Renal pelvis (tissue), 4 donors: Measurements from ENCODE around the gene DNAJB2. TPM values are rescaled to one million over a fixed set of nuclear protein-coding genes. Genes with fewer than 3 reads are reported as not detected.
A peak's percentile ranks its signal among the peaks of the same experiment; 100 is the strongest.
"Not testable (repeated sequence)": the region's sequence is repeated elsewhere in the genome, so short reads cannot be mapped to it uniquely, and the experiment has no call there.

Experiments
- DNase-seq: peaks from one replicate; pipeline ENCODE4 v3.0.0-alpha.2; 2013
- polyA plus RNA-seq, 3 donors: library from polyadenylated mRNA; unstranded; fragments of 120-200 nt; gene quantifications; one replicate each; pipeline ENCODE4 v1.2.1, GENCODE V29; 2013; ENCODE audit not compliant: insufficient read length in 3 of 3

The DNAJB2 gene
- polyA plus RNA-seq, 3 donors = 75.7 to 85.1 (median 79.1) TPM

- no peak for DNase-seq
These were observed 26.0 kb upstream of the DNAJB2 start, which contains the start of gene TUBA4B for GRCh38 chr2:219252900-219253752. Gene TUBA4B (plus strand): TSS chr2:219253243. CDS start chr2:219253408, 165 bp downstream.

GRCh38 chr2:219253753-219254589 is 25.2 kb upstream of the DNAJB2 start, which contains the start of gene TUBA4A:
Gene TUBA4A (minus strand): TSS chr2:219253918. CDS start chr2:219253858, 60 bp downstream.
- no peak for DNase-seq

- no peak for DNase-seq
These were observed 24.5 kb upstream of the DNAJB2 start for GRCh38 chr2:219254590-219255201.

- DNase-seq = not testable (repeated sequence)
These were observed 20.2 kb upstream of the DNAJB2 start for GRCh38 chr2:219258942-219259341.

GRCh38 chr2:219261024-219261855 is 17.9 kb upstream of the DNAJB2 start:
- DNase-seq = no peak

- DNase-seq = no peak
These were observed 12.9 kb upstream of the DNAJB2 start for GRCh38 chr2:219266232-219266631.

GRCh38 chr2:219266886-219267285 is 12.3 kb upstream of the DNAJB2 start:
- no peak for DNase-seq

GRCh38 chr2:219268294-219268693 is 10.9 kb upstream of the DNAJB2 start:
- DNase-seq = no peak

GRCh38 chr2:219269362-219270054 is 9.7 kb upstream of the DNAJB2 start:
- no peak for DNase-seq

GRCh38 chr2:219270055-219270372 is 9.2 kb upstream of the DNAJB2 start:
- DNase-seq = no peak

GRCh38 chr2:219271021-219271420 is 8.1 kb upstream of the DNAJB2 start:
- DNase-seq = no peak

- no peak for DNase-seq
These were observed 6.8 kb upstream of the DNAJB2 start for GRCh38 chr2:219272356-219272755.

GRCh38 chr2:219272995-219273394 is 6.2 kb upstream of the DNAJB2 start:
- no peak for DNase-seq

- DNase-seq = no peak
These were observed 5.2 kb upstream of the DNAJB2 start for GRCh38 chr2:219273937-219274336.

GRCh38 chr2:219274361-219274921 is 4.7 kb upstream of the DNAJB2 start:
- no peak for DNase-seq

GRCh38 chr2:219277703-219278654 is 1.2 kb upstream of the DNAJB2 start:
- DNase-seq = peak; percentile 78

- DNase-seq = no peak
These were observed 463 bp upstream of the DNAJB2 start for GRCh38 chr2:219278655-219279150.

GRCh38 chr2:219279916-219280516 is 850 bp downstream of the DNAJB2 start:
- DNase-seq = no peak

- no peak for DNase-seq
These were observed 1.5 kb downstream of the DNAJB2 start for GRCh38 chr2:219280651-219281050.
